ENCODE measurements around the gene MACROD1. TPM values are rescaled to one million over a fixed set of nuclear protein-coding genes. Genes with fewer than 3 reads are reported as not detected.

MACROD1 gene
- total and polyA plus RNA-seq, 9 of the 15 experiments (the other 6 are each of a cell fraction or from before 2014, with no cell fraction given) = 1.1 to 60.0 (median 26.4) TPM

DNA sequence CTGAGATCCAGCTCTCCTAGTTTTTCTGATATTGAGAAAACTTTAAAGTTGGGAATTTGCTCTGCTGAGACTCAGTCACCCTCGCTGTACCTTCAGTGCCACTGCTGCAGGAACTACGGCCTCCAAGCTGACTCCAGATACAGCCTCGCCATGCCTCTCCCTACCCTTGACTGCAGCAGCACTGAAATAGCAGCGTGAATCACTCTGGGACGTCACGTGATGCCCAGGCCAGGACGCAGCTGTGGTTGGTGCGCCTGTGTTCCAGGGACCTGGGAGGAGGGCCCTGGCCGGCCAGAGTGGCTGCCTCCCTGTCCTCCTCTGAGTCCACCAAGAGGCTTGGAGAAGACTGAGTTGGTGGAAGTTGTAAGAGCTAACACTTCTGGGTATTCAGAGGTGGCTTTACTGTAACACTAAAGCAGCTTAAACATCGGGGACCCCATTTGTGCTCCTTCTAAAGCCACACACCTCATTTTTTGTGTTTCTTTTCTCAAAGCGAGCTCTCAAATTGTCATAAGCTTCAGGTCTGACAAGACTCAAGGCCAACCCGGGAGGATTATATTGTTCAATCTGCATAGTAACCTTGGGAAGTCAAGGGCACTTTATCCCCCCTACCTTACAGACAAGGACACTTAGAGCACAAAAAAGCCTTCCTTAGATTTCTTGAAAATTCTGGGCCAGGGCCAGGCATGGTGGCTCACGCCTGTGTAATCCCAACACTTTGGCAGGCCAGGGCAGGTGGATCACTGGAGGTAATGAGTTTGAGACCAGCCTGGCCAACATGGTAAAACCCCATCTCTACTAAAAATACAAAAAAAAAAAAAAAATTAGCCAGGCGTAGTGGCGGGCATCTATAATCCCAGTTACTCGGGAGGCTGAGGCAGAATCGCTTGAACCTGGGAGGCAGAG, 15.8 kb upstream of the MACROD1 start (continued):
- TF ChIP-seq, protein P1, sequence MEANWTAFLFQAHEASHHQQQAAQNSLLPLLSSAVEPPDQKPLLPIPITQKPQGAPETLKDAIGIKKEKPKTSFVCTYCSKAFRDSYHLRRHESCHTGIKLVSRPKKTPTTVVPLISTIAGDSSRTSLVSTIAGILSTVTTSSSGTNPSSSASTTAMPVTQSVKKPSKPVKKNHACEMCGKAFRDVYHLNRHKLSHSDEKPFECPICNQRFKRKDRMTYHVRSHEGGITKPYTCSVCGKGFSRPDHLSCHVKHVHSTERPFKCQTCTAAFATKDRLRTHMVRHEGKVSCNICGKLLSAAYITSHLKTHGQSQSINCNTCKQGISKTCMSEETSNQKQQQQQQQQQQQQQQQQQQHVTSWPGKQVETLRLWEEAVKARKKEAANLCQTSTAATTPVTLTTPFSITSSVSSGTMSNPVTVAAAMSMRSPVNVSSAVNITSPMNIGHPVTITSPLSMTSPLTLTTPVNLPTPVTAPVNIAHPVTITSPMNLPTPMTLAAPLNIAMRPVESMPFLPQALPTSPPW (CRISPR knock-in tag; IDR thresholded peaks at IDR 0.05) = no peak
- no peak for TF ChIP-seq ZNF224 (CRISPR knock-in tag; IDR thresholded peaks at IDR 0.05)
- peak; percentile 65 for TF ChIP-seq TAF9B (IDR thresholded peaks at IDR 0.05; ENCODE audit: partially characterized antibody)
- no peak for TF ChIP-seq FUS (optimal IDR thresholded peaks at IDR 0.05; ENCODE audit: low read depth, low read length)
- TF ChIP-seq ILF3 (IDR thresholded peaks at IDR 0.05; ENCODE audit: borderline replicate concordance) = no peak
- peak; percentile 47; the same call in 1 of the 2 replicates for TF ChIP-seq MYC (IDR thresholded peaks at IDR 0.05; ENCODE audit: low read depth, low read length)
- no peak; the same call in 1 of the 2 replicates for TF ChIP-seq MYC (CRISPR knock-in tag; IDR thresholded peaks at IDR 0.05; ENCODE audit: borderline replicate concordance, low read depth)
- TF ChIP-seq BHLHE40 (IDR thresholded peaks at IDR 0.05; ENCODE audit: low read length) = peak; percentile 97
- TF ChIP-seq, protein P2, sequence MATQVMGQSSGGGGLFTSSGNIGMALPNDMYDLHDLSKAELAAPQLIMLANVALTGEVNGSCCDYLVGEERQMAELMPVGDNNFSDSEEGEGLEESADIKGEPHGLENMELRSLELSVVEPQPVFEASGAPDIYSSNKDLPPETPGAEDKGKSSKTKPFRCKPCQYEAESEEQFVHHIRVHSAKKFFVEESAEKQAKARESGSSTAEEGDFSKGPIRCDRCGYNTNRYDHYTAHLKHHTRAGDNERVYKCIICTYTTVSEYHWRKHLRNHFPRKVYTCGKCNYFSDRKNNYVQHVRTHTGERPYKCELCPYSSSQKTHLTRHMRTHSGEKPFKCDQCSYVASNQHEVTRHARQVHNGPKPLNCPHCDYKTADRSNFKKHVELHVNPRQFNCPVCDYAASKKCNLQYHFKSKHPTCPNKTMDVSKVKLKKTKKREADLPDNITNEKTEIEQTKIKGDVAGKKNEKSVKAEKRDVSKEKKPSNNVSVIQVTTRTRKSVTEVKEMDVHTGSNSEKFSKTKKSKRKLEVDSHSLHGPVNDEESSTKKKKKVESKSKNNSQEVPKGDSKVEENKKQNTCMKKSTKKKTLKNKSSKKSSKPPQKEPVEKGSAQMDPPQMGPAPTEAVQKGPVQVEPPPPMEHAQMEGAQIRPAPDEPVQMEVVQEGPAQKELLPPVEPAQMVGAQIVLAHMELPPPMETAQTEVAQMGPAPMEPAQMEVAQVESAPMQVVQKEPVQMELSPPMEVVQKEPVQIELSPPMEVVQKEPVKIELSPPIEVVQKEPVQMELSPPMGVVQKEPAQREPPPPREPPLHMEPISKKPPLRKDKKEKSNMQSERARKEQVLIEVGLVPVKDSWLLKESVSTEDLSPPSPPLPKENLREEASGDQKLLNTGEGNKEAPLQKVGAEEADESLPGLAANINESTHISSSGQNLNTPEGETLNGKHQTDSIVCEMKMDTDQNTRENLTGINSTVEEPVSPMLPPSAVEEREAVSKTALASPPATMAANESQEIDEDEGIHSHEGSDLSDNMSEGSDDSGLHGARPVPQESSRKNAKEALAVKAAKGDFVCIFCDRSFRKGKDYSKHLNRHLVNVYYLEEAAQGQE (IDR thresholded peaks at IDR 0.05; ENCODE audit: borderline replicate concordance) = peak; percentile 88
- TF ChIP-seq, protein P2 (CRISPR knock-in tag; IDR thresholded peaks at IDR 0.05; ENCODE audit: low read depth) = no peak
- TF ChIP-seq ZNF146 (CRISPR knock-in tag; IDR thresholded peaks at IDR 0.05; ENCODE audit: unreplicated experiment) = no peak
- TF ChIP-seq PURB (CRISPR knock-in tag; IDR thresholded peaks at IDR 0.05; ENCODE audit: low read depth) = no peak
- TF ChIP-seq NR1H2 (CRISPR knock-in tag; IDR thresholded peaks at IDR 0.05) = no peak
- TF ChIP-seq FOXJ3 (CRISPR knock-in tag; IDR thresholded peaks at IDR 0.05) = no peak
- TF ChIP-seq KAT7 (CRISPR knock-in tag; IDR thresholded peaks at IDR 0.05; ENCODE audit: borderline replicate concordance) = no peak; the same call in 1 of the 2 replicates
- TF ChIP-seq BMI1 (IDR thresholded peaks at IDR 0.05; ENCODE audit: low read length) = no peak
- no peak for TF ChIP-seq NFE2L1 (tag; IDR thresholded peaks at IDR 0.05; ENCODE audit: borderline replicate concordance, low read depth)
